Measurements from ENCODE around the gene RBM12.
A peak's percentile ranks its signal among the peaks of the same experiment; 100 is the strongest.

Gene RBM12

GRCh38 chr20:35619196-35620095, 45.3 kb downstream of the RBM12 start:
- peak; percentile 78 for DNase-seq

GRCh38 chr20:35618263-35619131, 46.2 kb downstream of the RBM12 start:
- DNase-seq: no peak

GRCh38 chr20:35617397-35618262, 47.1 kb downstream of the RBM12 start:
- peak; percentile 24 for DNase-seq

- DNase-seq: peak; percentile 47
Observed at GRCh38 chr20:35616465-35617396, 48.0 kb downstream of the RBM12 start.

GRCh38 chr20:35615667-35616464, 48.8 kb downstream of the RBM12 start, which contains the start of gene SPAG4:
TSS of gene SPAG4 (plus strand) at chr20:35615829. CDS start at chr20:35616004, 175 bp downstream.
- DNase-seq: peak; percentile 100

- no peak for DNase-seq
Observed at GRCh38 chr20:35611482-35611881, 53.2 kb downstream of the RBM12 start.

GRCh38 chr20:35610833-35611427, 53.8 kb downstream of the RBM12 start:
- DNase-seq: no peak

GRCh38 chr20:35607003-35607735, 57.5 kb downstream of the RBM12 start:
- DNase-seq: no peak

GRCh38 chr20:35606127-35606526, 58.6 kb downstream of the RBM12 start:
- no peak for DNase-seq

GRCh38 chr20:35604449-35604747, 60.3 kb downstream of the RBM12 start:
- DNase-seq: no peak

- no peak for DNase-seq
Observed at GRCh38 chr20:35603695-35604448, 60.8 kb downstream of the RBM12 start.

GRCh38 chr20:35602851-35603495, 61.7 kb downstream of the RBM12 start:
- DNase-seq: no peak

- no peak for DNase-seq
Observed at GRCh38 chr20:35601990-35602389, 62.7 kb downstream of the RBM12 start.

- peak; percentile 82 for DNase-seq
Observed at GRCh38 chr20:35600993-35601973, 63.4 kb downstream of the RBM12 start.

GRCh38 chr20:35600176-35600992, 64.3 kb downstream of the RBM12 start:
- DNase-seq: no peak

- no peak for DNase-seq
Observed at GRCh38 chr20:35599776-35600120, 65.0 kb downstream of the RBM12 start.
